GM19463 (cell line): ENCODE measurements around the gene HJURP.

Experiments used
- ATAC-seq: cut with Tn5 transposase; IDR thresholded peaks from one replicate; pipeline ENCODE4 v1.9.1; 2021; ENCODE audit warnings: mild to moderate bottlenecking, moderate library complexity; ENCODE audit not compliant: unreplicated experiment

The HJURP gene

GRCh38 chr2:233831861-233832260 lies 22.5 kb downstream of the HJURP start:
- ATAC-seq, result no peak

- ATAC-seq, result no peak
These were observed 23.2 kb downstream of the HJURP start for GRCh38 chr2:233831011-233831721.

DNA sequence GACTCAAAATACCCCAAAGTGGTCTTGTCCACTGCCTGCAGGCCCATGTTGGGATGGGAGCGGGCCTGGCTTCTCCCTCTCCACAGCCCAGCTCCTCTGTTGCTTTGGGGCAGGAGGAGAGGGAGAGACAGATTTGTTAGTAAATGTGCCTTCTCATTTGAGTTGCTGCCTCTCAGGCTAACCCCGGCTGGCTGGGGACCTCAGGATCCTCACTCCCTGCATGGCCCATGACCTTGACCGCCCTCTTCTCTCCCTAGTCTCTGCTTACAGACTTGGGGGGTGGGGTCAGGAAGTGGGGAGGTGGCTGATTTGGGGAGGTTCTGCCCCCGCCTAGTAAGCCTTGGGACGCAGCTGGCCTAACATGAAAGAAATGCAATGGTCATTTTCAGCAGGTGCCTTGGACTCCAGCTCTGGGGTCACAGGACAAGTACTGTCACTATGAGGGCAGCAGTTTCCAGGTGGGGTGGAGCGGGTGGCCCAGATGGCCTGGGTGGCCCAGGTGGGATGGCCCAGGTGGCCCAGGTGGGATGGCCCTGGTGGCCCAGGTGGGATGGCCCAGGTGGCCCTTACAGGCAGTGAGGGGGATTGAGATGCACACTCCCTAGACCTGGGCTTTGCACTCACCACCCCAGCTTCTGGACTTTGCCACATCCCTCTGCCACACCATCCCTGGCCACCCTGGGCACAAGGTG lies 24.1 kb downstream of the HJURP start:
- no peak for ATAC-seq

DNA sequence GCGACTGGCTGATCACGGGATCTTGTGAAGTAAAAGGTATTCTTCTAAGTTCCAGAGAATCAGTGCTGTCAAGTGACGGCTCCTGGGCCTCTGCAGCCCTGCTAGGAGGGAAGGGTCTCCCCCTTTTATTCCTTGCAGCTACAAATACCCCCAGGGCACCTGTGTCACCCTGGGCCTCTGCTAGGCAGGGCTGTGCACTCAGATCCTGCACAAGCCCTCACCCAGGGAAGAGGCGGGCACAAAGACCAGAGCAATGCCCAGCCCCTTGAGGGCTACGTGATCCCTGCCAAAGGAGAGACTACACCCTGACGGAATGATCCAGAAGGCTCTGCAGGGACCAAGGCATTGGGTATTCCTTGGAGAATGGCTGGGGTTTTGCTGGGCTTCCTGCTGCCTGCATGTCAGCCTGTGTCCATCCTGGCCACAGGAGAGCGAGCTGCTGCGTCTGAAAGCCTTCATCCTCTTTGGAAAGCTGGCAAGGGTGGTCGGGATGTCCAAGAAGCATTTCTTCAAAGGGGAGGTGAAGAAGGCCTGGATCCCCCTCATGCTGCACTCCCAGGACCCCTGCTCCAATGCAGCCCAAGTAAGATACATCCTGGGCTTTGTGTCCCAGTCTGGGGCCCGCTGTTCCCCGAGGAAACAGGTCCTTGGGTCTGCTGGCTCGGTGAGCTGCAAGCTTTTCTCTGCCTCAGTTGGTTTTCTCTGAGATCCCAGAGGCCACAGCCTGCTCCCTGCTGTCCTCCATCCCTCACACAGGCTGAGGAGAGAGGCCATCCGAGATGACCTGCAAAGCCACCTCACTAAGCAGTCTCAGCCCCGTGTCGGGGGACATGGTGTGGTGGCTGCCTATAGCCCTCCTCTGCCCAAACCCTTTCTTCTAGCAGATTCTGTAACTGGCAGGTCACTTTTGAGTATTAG lies 24.9 kb downstream of the HJURP start:
- no peak for ATAC-seq

DNA sequence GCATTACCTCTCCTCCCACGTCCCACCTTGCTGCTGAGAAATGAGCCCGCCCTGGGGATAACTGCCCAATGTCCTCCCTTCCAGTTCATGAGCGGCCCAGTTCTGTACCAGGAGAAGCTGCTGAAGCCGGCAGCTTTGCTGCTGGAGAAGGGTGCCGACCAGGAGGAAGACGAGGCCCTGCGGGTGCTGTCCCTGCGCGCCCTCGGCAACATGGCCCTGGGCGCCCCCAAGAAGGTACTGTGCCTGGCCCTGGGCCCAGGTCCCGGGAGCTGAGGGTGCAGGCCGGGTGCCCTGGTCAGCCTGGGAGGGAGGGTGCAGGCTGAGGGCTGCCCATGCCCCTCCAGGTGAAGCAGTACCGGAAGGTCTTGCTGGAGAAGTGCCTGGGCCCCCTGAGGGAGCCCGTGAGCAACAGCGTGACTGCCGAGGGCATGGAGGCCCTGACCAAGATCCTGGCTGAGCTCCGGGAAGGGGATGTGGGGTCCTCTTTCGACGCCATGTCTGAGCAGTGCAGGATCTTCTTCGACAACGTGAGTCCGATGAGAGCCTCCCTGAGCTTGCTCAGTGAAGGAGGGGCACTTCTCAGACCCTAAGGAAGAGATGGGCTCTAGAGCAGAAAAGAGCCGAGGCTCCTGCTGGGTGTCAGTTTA lies 25.7 kb downstream of the HJURP start:
- no peak for ATAC-seq

GRCh38 chr2:233824373-233824772 lies 30.0 kb downstream of the HJURP start:
- no peak for ATAC-seq

DNA sequence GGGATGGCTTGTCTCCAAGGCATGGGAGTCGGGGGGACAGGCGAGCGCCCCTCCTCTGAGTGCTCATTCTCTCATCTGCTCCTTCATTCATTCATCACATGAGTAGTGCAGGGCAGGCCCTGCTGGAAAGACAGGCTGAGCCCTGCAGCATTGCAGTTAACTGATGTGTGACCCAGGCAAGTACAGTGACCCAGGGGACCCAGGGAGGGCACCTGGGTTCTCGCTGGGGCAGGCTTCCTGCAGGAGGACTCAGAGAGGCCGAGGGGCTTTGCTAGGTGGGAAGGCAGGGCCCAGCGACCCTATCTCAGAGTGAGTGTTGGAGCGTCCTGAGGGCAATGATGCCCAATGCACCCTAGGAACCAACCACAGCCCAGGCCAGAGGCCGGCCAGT lies 30.6 kb downstream of the HJURP start:
- no peak for ATAC-seq

DNA sequence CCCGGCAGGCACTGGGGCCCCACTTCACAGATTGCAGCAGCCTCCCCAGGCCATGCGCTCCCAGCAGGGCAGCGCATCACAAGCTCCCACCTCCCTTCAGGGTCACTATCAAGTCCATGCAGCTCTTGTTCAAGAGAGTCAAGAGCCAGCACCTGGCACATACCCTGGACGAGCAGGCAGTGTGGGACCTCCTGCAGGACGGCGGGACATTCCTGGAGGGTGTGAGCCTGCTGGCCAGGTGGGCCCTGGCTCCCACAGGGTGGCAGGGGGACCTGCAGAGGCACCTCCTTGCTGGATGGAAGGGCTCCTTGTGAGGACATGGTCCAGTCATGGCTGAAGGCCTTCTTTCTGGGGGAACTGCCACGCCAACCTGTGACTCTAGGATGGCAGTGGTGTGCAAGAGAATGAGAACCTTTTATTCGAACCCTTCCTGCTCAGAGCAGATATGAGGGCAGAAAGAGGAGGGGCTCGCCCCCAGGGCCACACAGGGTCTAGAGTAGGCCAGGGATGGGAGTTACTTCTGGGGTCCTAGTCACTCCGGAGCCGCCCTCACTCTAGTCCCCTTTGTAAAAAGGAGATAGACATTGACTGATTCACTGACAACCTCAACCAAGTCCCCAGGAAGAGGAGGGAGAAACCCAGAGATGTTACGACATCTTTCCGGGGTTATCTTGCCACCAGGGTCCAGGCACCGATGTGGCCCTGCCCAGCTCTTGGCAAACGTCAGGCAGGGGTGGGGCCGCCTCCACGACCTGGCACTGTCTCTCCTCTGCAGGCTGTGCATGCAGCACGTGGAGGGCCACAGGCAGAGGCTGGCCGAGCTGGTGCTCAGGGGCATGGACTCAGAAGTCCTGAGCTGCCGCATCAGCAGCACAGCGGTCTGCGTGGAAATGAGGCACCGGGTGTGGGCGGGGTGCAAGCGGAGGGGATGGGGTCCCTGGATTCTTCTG lies 31.3 kb downstream of the HJURP start:
- ATAC-seq, result no peak

- no peak for ATAC-seq
These were observed 32.1 kb downstream of the HJURP start for GRCh38 chr2:233822101-233822771.

DNA sequence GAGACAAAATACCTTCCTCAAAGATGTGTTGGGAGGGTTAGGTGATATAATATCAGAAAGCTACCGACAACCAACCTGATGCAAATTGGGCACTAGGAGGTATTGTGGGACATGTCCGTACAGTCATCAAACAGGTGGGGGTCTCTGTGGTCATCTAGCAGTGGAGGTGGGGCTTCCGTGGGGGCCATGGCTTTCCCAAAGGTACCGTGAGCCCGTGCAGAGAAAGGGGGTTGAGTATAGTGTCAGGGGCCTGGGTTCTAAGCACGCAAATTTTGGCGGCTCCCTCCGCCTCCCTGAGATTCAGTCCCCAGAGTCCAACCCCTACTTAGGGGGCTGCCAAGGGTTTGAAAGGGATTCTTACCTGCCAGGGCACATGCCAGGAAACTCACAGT lies 32.6 kb downstream of the HJURP start:
- no peak for ATAC-seq

DNA sequence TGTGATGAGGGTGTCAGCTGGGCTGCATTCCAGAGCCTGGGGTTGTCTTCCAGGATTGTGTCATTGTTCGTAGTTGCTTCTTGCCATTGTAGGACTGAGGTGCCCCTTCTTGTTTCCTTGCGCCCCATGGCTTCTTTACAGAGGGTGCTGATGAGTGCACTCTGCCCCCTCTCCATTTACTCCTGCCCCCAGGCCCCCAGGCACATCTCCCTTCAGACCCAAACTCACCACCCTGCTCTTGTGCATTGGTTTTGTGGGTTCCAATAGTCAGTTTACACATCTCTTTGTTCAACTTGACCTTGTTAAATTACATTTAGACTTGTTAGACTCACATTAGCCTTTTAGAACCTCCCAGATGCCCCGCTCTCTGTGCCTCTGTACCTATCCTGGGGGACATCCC lies 33.1 kb downstream of the HJURP start:
- no peak for ATAC-seq

GRCh38 chr2:233820774-233821105 lies 33.6 kb downstream of the HJURP start:
- no peak for ATAC-seq

DNA sequence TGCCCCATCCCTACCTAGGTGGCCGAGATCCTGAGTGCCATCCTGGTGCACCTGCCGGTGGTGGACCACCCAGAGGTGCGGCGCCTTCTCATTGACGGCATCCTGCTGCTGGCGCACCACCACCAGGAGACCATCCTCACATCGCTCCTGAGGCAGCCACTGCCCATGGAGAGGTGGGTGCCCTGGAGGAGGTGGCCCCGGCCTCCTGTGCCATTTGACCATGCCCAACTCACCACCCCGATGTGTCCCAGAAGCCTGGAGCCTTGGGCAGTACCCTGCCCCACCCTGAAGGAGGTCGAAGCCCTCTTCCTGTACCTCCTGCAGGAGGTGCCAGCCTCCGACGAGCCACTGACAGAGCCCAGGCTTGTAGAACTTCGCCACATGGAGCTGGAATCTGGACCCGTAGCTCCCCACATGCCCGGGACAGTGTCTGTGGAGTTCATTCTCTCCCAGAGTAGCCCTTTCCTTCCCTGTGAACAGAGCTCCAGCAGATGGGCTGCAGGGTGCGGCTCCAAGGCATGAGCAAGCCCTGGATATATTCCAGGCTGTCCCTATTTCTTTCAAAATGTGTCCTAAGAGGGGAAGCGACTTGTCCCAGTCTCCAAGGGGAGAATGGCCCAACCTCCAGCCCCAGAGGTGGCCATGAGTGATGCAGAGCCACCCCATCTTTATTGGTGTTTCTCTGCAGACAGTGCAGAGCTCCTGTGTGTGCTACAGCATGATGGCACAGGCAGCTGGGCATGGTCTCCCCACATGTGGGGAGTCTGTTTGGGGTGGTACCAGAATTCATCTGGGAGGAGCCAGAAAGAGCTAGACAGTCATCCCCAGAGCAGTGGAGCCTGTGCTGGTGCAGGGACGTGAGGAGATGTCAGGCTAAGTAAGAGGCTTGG lies 34.2 kb downstream of the HJURP start:
- ATAC-seq, result no peak

GRCh38 chr2:233818639-233819621 lies 35.4 kb downstream of the HJURP start:
- ATAC-seq, result no peak

- ATAC-seq, result no peak
These were observed 36.2 kb downstream of the HJURP start for GRCh38 chr2:233817995-233818638.

- ATAC-seq, result no peak
These were observed 36.9 kb downstream of the HJURP start for GRCh38 chr2:233817361-233817911.

DNA sequence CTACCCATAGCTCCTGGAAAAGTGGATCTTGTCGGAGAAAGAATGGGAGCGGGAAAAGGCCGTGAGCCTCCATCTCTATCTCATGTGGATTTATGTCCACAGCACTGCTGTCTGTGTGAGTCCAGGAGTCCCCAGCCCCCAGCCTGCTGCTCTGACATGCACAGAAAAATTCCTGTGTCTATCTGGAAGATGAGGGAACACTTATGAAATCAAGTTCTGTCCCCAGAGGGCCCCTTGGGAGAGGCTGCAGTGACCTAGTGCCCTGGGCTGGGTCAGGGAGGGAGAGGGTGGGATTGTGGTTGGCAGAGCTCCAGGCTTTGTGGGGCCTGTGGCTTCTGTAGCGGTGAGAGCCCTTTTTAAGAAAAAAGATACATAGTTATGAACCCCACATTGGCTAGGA lies 37.6 kb downstream of the HJURP start:
- no peak for ATAC-seq
